Fibroblast of upper back skin (primary cell): Measurements from ENCODE around the gene CRHR1.

Experiments used
- DNase-seq: peaks from one replicate; pipeline ENCODE4 v3.0.0-alpha.2; 2013

The CRHR1 gene

GRCh38 chr17:45759761-45760160 lies 24.4 kb upstream of the CRHR1 start:
- DNase-seq, result no peak

GRCh38 chr17:45761957-45762565 lies 22.1 kb upstream of the CRHR1 start:
- no peak for DNase-seq

- no peak for DNase-seq
Observed at GRCh38 chr17:45763182-45763581, 20.9 kb upstream of the CRHR1 start.

- DNase-seq, result no peak
Observed at GRCh38 chr17:45764479-45764878, 19.6 kb upstream of the CRHR1 start.

GRCh38 chr17:45768000-45768399 lies 16.1 kb upstream of the CRHR1 start:
- DNase-seq, result no peak

- DNase-seq, result no peak
Observed at GRCh38 chr17:45770632-45771270, 13.4 kb upstream of the CRHR1 start.

- no peak for DNase-seq
Observed at GRCh38 chr17:45771271-45771959, 12.7 kb upstream of the CRHR1 start.

GRCh38 chr17:45775148-45775547 lies 9.0 kb upstream of the CRHR1 start:
- DNase-seq, result no peak

GRCh38 chr17:45775576-45776011 lies 8.5 kb upstream of the CRHR1 start:
- no peak for DNase-seq

GRCh38 chr17:45776896-45777295 lies 7.2 kb upstream of the CRHR1 start:
- no peak for DNase-seq

GRCh38 chr17:45777388-45777787 lies 6.7 kb upstream of the CRHR1 start:
- DNase-seq, result no peak

GRCh38 chr17:45780921-45781320 lies 3.2 kb upstream of the CRHR1 start:
- DNase-seq, result no peak

- DNase-seq, result no peak
Observed at GRCh38 chr17:45782889-45783592, 1.1 kb upstream of the CRHR1 start.

- DNase-seq, result no peak
Observed at GRCh38 chr17:45783593-45784292, 377 bp upstream of the CRHR1 start.

- no peak for DNase-seq
Observed at GRCh38 chr17:45784741-45785479, 790 bp downstream of the CRHR1 start.

GRCh38 chr17:45785480-45786193 lies 1.5 kb downstream of the CRHR1 start:
- DNase-seq, result no peak

GRCh38 chr17:45786349-45786748 lies 2.2 kb downstream of the CRHR1 start:
- no peak for DNase-seq

- DNase-seq, result no peak
Observed at GRCh38 chr17:45787044-45787443, 2.9 kb downstream of the CRHR1 start.

- no peak for DNase-seq
Observed at GRCh38 chr17:45787656-45788055, 3.5 kb downstream of the CRHR1 start.

GRCh38 chr17:45788057-45788456 lies 3.9 kb downstream of the CRHR1 start:
- no peak for DNase-seq

GRCh38 chr17:45789874-45790273 lies 5.8 kb downstream of the CRHR1 start:
- DNase-seq, result no peak
